ENCODE data around the gene PPAN.

Gene PPAN

GRCh38 chr19:10136936-10137335 lies 30.8 kb downstream of the PPAN start (continued):
- TF ChIP-seq TOX (CRISPR knock-in tag; IDR thresholded peaks at IDR 0.05; ENCODE audit: borderline replicate concordance) (no peak), PPARA (CRISPR knock-in tag; IDR thresholded peaks at IDR 0.05; ENCODE audit: borderline replicate concordance) (no peak)

- peak; percentile 19; the same call in 2 of the 3 replicates for ATAC-seq
These were observed 31.9 kb downstream of the PPAN start for GRCh38 chr19:10137751-10138682.

GRCh38 chr19:10138879-10139795 lies 33.0 kb downstream of the PPAN start:
- ATAC-seq, result peak; percentile 35
- TF ChIP-seq BACH2 (CRISPR knock-in tag; IDR thresholded peaks at IDR 0.05; ENCODE audit: borderline replicate concordance), result no peak
- no peak for TF ChIP-seq ISL1 (CRISPR knock-in tag; IDR thresholded peaks at IDR 0.05)
- TF ChIP-seq PPARA (CRISPR knock-in tag; IDR thresholded peaks at IDR 0.05; ENCODE audit: borderline replicate concordance), result no peak
- no peak for TF ChIP-seq ZNF565 (CRISPR knock-in tag; conservative IDR thresholded peaks at IDR 0.05; ENCODE audit: low read depth)
- no peak for TF ChIP-seq ZC3H10 (CRISPR knock-in tag; IDR thresholded peaks at IDR 0.05)
- TF ChIP-seq CSDC2 (CRISPR knock-in tag; IDR thresholded peaks at IDR 0.05), result no peak
- no peak for TF ChIP-seq ZFP3 (CRISPR knock-in tag; IDR thresholded peaks at IDR 0.05)
- no peak for TF ChIP-seq GLIS3 (CRISPR knock-in tag; IDR thresholded peaks at IDR 0.05)
- peak; percentile 94 for TF ChIP-seq TCF4 (CRISPR knock-in tag; IDR thresholded peaks at IDR 0.05; ENCODE audit: borderline replicate concordance)
- no peak for TF ChIP-seq RARB (CRISPR knock-in tag; IDR thresholded peaks at IDR 0.05)
- no peak for TF ChIP-seq OSR1 (CRISPR knock-in tag; IDR thresholded peaks at IDR 0.05)
- no peak; the same call in 1 of the 2 replicates for TF ChIP-seq ZNF70 (CRISPR knock-in tag; IDR thresholded peaks at IDR 0.05)
- TF ChIP-seq ZNF8 (CRISPR knock-in tag; IDR thresholded peaks at IDR 0.05), result no peak
- no peak for TF ChIP-seq ZFP30 (CRISPR knock-in tag; IDR thresholded peaks at IDR 0.05)

More at GRCh38 chr19:10137751-10138682, 31.9 kb downstream of the PPAN start:
- TF ChIP-seq PPARA (CRISPR knock-in tag; IDR thresholded peaks at IDR 0.05; ENCODE audit: borderline replicate concordance) (no peak), ARNTL (CRISPR knock-in tag; IDR thresholded peaks at IDR 0.05; ENCODE audit: borderline replicate concordance, low read depth) (no peak), PATZ1 (CRISPR knock-in tag; IDR thresholded peaks at IDR 0.05; ENCODE audit: borderline replicate concordance) (no peak), GLIS3 (CRISPR knock-in tag; IDR thresholded peaks at IDR 0.05) (no peak), TSHZ2 (CRISPR knock-in tag; IDR thresholded peaks at IDR 0.05) (peak; percentile 41; the same call in 1 of the 2 replicates), CSRNP3 (CRISPR knock-in tag; IDR thresholded peaks at IDR 0.05) (no peak), POU6F1 (CRISPR knock-in tag; IDR thresholded peaks at IDR 0.05; ENCODE audit: borderline replicate concordance, low read depth) (no peak)
